Activated T-helper 17 cell treated with anti-CD3 and anti-CD28 coated beads, Interleukin-2, amount 50 U/mL, for 72 hours (primary cell): Measurements from ENCODE around the gene SCYL3. TPM values are rescaled to one million over a fixed set of nuclear protein-coding genes. Genes with fewer than 3 reads are reported as not detected.
A peak's percentile ranks its signal among the peaks of the same experiment; 100 is the strongest.
"Not testable (repeated sequence)": the region's sequence is repeated elsewhere in the genome, so short reads cannot be mapped to it uniquely, and the experiment has no call there.

Source experiments
- ATAC-seq: fragments of 150-1000 bp; cut with Tn5 transposase; replicated peaks from 2 replicates; pipeline ENCODE4 v1.10.0; 2021; ENCODE audit warnings: mild to moderate bottlenecking, moderate library complexity
- H3K27ac Mint-ChIP-seq: one replicate; pipeline ENCODE4 v1.8.0; 2022; ENCODE audit warnings: mixed read lengths
- H3K27me3 Mint-ChIP-seq: one replicate; pipeline ENCODE4 v1.8.0; 2022; ENCODE audit warnings: mixed read lengths
- H3K36me3 Mint-ChIP-seq: one replicate; pipeline ENCODE4 v1.8.0; 2022; ENCODE audit warnings: low read depth, mild to moderate bottlenecking, mixed read lengths
- H3K4me1 Mint-ChIP-seq: one replicate; pipeline ENCODE4 v1.8.0; 2022; ENCODE audit warnings: mixed read lengths
- H3K4me3 Mint-ChIP-seq: one replicate; pipeline ENCODE4 v1.8.0; 2022; ENCODE audit warnings: mild to moderate bottlenecking, mixed read lengths
- H3K9me3 Mint-ChIP-seq: one replicate; pipeline ENCODE4 v1.8.0; 2022; ENCODE audit warnings: mixed read lengths
- total RNA-seq, 2 donors: library from RNA; stranded (reverse); gene quantifications; one replicate each; pipeline ENCODE4 v1.2.3, GENCODE V29; 2022

SCYL3 gene
- total RNA-seq: 10 to 100 TPM; 15.0 to 16.4 TPM

- H3K4me1 Mint-ChIP-seq: peaks cover 37% of the 10 kb centered on the region
- peak; percentile 89 for ATAC-seq
- no peaks in the 10 kb centered on the region for H3K9me3 Mint-ChIP-seq
- H3K27ac Mint-ChIP-seq: peak within 1 kb of the TSS; percentile 99
- peaks cover 26% of the 10 kb centered on the region for H3K36me3 Mint-ChIP-seq
- peak within 1 kb of the TSS; percentile 83 for H3K4me3 Mint-ChIP-seq
- H3K27me3 Mint-ChIP-seq: no peaks in the 10 kb centered on the region
These were observed at the start of gene SCYL3 for GRCh38 chr1:169893645-169894423. SCYL3 (minus strand) TSS chr1:169893896; CDS start chr1:169888840, 5,056 bp downstream.

DNA sequence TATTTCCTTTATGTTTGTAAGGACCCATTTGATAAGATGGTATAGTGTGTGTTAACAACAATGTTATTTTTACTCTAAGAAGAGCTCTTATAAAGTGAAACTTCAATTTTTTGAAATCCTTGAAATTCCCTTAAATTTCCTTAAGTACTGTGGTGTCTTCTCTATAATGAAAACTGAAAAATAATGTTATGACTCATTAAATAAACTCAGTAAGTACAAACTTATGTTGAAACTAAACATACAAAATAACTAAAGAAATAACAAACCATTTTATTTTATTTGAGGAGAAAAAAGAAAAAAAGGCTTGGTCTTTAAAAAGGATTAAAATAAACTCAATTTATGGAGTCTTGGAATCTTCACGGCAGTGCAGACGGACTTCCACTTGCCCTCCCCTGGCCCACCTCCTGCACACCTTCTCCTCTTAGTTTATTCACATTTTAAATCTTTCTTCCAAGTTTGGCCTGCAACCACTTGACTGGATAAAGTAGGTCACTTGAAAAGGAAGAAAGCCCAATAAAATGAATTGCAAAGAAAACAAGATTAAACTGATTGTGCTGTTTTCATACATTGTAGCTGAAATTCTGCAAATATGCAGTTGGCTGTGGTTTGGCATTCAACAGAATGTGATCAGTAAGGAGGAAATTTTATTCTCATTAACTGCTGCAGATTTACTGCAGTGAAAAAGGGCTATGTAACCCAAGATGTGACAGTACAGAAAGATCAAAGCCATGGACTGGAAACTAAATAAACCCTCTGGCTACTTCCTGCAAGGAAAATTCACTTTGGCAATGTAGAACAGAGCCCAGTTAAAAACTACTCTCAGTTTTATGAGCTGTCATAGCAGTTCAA, 48.5 kb upstream of the SCYL3 start:
- no peaks in the 10 kb centered on the region for H3K9me3 Mint-ChIP-seq

DNA sequence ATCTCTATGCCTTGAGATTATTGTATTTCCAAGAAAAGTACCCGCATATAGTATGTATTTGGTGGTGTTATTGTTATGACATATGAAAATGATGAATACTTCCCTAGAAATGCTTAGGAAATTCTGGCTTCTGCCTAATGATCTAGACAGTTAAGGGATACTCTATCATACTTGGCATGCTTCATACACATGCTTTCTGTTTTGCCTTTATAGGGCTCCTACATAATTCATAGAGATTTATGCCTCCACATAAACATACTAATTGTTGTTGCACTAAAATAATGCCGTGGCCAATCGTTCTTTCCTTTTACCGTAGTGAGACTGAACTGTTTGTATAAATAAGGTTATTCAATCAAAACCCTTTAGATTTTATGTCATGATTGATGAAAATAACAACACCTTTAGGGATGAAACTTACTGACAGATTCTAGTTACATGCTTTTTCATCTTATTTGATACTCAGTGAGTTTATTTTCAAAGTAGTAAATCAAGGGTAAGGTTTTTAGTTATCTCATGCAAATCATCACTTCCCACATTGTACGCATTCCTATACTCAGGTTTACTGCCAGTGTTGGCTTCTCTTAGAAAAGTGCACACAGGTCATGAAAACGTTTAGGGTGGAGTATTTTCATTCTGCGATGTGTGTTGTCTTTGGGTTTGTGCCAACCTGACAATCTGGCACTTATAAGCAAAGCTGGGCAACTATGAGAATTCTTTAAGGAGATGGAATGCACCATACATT, 40.5 kb upstream of the SCYL3 start:
- no peak for ATAC-seq
- no peaks in the 10 kb centered on the region for H3K9me3 Mint-ChIP-seq
- no peaks in the 10 kb centered on the region for H3K27me3 Mint-ChIP-seq
- H3K27ac Mint-ChIP-seq: no peak overlapping the region
- H3K4me1 Mint-ChIP-seq: no peaks in the 10 kb centered on the region
- no peaks in the 10 kb centered on the region for H3K36me3 Mint-ChIP-seq
- H3K4me3 Mint-ChIP-seq: no peak overlapping the region

More for the DNA sequence above, 48.5 kb upstream of the SCYL3 start:
- Mint-ChIP-seq H3K36me3 (no peaks in the 10 kb centered on the region), H3K27me3 (no peaks in the 10 kb centered on the region), H3K27ac (no peak overlapping the region), H3K4me3 (no peak overlapping the region), H3K4me1 (no peaks in the 10 kb centered on the region)
- no peak for ATAC-seq

DNA sequence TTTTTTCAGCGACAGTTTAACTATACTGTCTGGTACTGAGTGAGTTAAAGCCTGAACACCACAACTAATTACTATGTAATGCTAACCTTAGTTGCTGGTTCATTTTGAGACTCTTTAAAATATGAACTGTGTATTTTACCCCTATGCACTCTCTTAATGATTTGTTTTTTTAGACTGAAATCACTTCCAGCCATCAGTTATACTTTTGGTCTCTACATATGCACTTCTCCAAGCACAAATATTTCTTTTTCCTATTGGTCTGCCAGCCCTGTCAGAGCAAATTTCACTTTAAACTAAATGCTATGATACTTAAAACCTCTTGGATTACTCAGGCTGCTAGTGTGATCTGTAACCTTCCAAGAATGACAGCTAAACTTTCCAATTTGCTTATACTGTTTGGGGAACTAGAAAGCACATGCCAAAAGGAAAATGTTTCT, 38.1 kb upstream of the SCYL3 start:
- no peaks in the 10 kb centered on the region for H3K9me3 Mint-ChIP-seq
- H3K27me3 Mint-ChIP-seq: no peaks in the 10 kb centered on the region
- no peak overlapping the region for H3K4me3 Mint-ChIP-seq
- no peak overlapping the region for H3K27ac Mint-ChIP-seq
- ATAC-seq: no peak
- H3K36me3 Mint-ChIP-seq: no peaks in the 10 kb centered on the region
- peaks cover 4% of the 10 kb centered on the region for H3K4me1 Mint-ChIP-seq

DNA sequence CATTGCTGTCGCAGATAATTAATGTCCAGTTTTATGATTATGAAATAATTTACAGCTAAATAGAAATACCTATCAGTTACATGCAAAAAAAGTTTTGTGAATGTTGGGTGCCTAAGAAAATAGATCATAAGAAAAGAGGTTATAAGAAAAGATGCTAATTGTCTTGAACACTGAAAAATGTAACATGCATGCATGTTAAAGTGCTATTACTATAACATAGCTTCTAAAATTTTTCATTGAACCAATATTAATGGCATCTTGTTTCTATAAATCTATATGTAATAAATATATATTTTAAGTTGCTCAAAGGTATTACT, 35.5 kb upstream of the SCYL3 start:
- no peaks in the 10 kb centered on the region for H3K9me3 Mint-ChIP-seq
- H3K4me3 Mint-ChIP-seq: no peak overlapping the region

GRCh38 chr1:169928438-169929209, 34.9 kb upstream of the SCYL3 start:
- no peaks in the 10 kb centered on the region for H3K9me3 Mint-ChIP-seq
- peak; percentile 64 for ATAC-seq
- no peak overlapping the region for H3K4me3 Mint-ChIP-seq
- no peaks in the 10 kb centered on the region for H3K36me3 Mint-ChIP-seq
- H3K27me3 Mint-ChIP-seq: no peaks in the 10 kb centered on the region
- H3K27ac Mint-ChIP-seq: no peak overlapping the region
- peaks cover 9% of the 10 kb centered on the region for H3K4me1 Mint-ChIP-seq

More for the DNA sequence above, 35.5 kb upstream of the SCYL3 start:
- Mint-ChIP-seq H3K27ac (no peak overlapping the region), H3K36me3 (no peaks in the 10 kb centered on the region), H3K4me1 (peaks cover 9% of the 10 kb centered on the region), H3K27me3 (no peaks in the 10 kb centered on the region)
- no peak for ATAC-seq

- Mint-ChIP-seq H3K27ac (no peak overlapping the region), H3K9me3 (no peaks in the 10 kb centered on the region), H3K36me3 (no peaks in the 10 kb centered on the region), H3K4me3 (no peak overlapping the region), H3K4me1 (peaks cover 9% of the 10 kb centered on the region), H3K27me3 (no peaks in the 10 kb centered on the region)
- peak; percentile 73 for ATAC-seq
These were observed 32.1 kb upstream of the SCYL3 start for GRCh38 chr1:169925505-169926482.

DNA sequence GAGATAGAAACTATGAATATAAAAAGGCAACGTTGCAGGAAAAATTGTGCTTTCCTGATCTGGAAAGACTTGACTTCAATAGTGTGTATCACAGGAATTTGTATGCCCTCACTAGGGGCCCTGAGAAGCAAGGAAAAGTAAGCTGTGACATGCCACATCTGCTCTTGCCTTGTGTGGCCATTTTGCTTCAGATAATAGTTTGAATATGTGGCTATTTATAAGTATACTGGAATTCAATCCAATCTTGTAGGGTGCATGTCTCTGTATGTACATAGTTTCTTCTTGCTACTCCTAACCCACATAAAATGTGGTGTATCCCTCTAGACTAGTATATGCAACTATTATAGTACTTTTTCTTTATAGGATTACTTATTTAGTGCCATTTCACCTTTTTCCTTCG, 31.1 kb upstream of the SCYL3 start:
- ATAC-seq: no peak
- H3K27me3 Mint-ChIP-seq: no peaks in the 10 kb centered on the region
- H3K4me3 Mint-ChIP-seq: no peak overlapping the region
- no peak overlapping the region for H3K27ac Mint-ChIP-seq
- no peaks in the 10 kb centered on the region for H3K36me3 Mint-ChIP-seq
- peaks cover 9% of the 10 kb centered on the region for H3K4me1 Mint-ChIP-seq
- no peaks in the 10 kb centered on the region for H3K9me3 Mint-ChIP-seq

- no peak for ATAC-seq
- no peaks in the 10 kb centered on the region for H3K27me3 Mint-ChIP-seq
- no peak overlapping the region for H3K27ac Mint-ChIP-seq
- H3K4me1 Mint-ChIP-seq: peaks cover 9% of the 10 kb centered on the region
- H3K4me3 Mint-ChIP-seq: no peak overlapping the region
- H3K36me3 Mint-ChIP-seq: peaks cover 6% of the 10 kb centered on the region
- no peaks in the 10 kb centered on the region for H3K9me3 Mint-ChIP-seq
These were observed 30.4 kb upstream of the SCYL3 start for GRCh38 chr1:169924063-169924462.

DNA sequence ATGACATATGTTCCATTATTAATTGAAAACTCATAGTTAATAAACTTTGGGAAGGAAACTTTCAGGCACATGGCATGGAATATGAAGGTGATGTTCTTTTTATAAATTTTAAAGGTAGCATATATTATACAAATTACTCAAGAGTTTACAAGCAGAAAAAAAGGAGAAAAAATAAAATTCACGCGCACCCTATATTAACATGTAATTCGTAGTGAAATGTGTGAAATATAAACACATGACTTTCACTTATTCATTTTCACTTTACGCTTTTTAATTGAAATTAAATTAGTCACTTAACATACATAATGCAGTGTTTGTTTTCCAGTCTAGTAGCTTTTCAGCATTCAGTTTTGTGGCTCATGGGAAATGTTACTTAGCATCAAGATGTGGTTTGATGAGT, 27.4 kb upstream of the SCYL3 start:
- Mint-ChIP-seq H3K27ac (no peak overlapping the region), H3K27me3 (no peaks in the 10 kb centered on the region), H3K4me1 (peaks cover 3% of the 10 kb centered on the region), H3K4me3 (no peak overlapping the region), H3K9me3 (no peaks in the 10 kb centered on the region), H3K36me3 (peaks cover 10% of the 10 kb centered on the region)
- no peak for ATAC-seq

DNA sequence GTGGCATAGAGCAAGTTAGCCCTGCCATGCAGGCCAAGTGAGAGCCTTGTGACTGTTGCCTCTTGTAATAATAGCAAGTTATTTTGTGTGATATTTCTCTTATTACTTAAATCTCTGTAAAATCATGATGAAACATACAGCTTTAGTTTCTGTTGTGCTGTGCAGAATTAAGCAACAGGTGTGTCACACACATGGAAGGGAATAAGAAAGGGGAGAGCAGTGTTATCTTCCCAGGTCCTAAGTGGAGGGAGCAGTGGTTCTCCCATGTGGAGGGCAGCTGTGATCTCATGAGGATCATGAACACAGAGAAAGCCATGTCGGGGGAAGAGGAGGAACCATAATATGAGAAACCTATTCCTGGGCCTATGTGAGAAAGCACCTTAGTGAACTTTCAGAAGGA, 25.2 kb upstream of the SCYL3 start:
- H3K36me3 Mint-ChIP-seq: peaks cover 10% of the 10 kb centered on the region
- ATAC-seq: no peak
- peaks cover 14% of the 10 kb centered on the region for H3K4me1 Mint-ChIP-seq
- no peaks in the 10 kb centered on the region for H3K9me3 Mint-ChIP-seq
- H3K27ac Mint-ChIP-seq: no peak overlapping the region
- no peak overlapping the region for H3K4me3 Mint-ChIP-seq
- H3K27me3 Mint-ChIP-seq: no peaks in the 10 kb centered on the region

DNA sequence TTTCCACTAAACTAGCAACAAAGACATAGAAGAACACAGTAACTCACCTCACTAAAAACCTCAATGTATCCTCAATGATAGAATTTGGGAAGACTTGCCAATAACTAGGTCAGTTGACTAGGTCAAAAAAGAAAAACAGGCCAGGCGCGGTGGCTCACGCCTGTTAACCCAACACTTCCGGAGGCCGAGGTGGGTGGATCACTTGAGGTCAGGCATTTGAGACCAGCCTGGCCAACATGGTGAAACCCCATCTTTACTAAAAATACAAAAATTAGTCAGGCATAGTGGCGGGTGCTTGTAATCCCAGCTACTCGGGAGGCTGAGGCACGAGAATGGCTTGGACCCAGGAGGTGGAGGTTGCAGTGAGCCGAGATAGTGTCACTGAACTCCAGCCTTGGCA, 24.5 kb upstream of the SCYL3 start:
- H3K27me3 Mint-ChIP-seq, H3K27ac Mint-ChIP-seq, H3K9me3 Mint-ChIP-seq, H3K4me3 Mint-ChIP-seq: not testable (repeated sequence)
- H3K36me3 Mint-ChIP-seq: peaks cover 10% of the 10 kb centered on the region
- H3K4me1 Mint-ChIP-seq: peaks cover 14% of the 10 kb centered on the region
- peak; percentile 46 for ATAC-seq

GRCh38 chr1:169915150-169915549, 21.5 kb upstream of the SCYL3 start:
- Mint-ChIP-seq H3K4me3 (peak overlapping the region; percentile 1), H3K36me3 (peaks cover 10% of the 10 kb centered on the region), H3K9me3 (no peaks in the 10 kb centered on the region), H3K27me3 (no peaks in the 10 kb centered on the region), H3K4me1 (peaks cover 14% of the 10 kb centered on the region), H3K27ac (no peak overlapping the region)
- ATAC-seq: no peak
